ENCODE results near the gene NFIB. TPM values are rescaled to one million over a fixed set of nuclear protein-coding genes. Genes with fewer than 3 reads are reported as not detected.
A peak's percentile ranks its signal among the peaks of the same experiment; 100 is the strongest.

NFIB gene
- total and polyA plus RNA-seq, 2 experiments from 2014 or later, result 15.2 to 27.3 TPM

DNA sequence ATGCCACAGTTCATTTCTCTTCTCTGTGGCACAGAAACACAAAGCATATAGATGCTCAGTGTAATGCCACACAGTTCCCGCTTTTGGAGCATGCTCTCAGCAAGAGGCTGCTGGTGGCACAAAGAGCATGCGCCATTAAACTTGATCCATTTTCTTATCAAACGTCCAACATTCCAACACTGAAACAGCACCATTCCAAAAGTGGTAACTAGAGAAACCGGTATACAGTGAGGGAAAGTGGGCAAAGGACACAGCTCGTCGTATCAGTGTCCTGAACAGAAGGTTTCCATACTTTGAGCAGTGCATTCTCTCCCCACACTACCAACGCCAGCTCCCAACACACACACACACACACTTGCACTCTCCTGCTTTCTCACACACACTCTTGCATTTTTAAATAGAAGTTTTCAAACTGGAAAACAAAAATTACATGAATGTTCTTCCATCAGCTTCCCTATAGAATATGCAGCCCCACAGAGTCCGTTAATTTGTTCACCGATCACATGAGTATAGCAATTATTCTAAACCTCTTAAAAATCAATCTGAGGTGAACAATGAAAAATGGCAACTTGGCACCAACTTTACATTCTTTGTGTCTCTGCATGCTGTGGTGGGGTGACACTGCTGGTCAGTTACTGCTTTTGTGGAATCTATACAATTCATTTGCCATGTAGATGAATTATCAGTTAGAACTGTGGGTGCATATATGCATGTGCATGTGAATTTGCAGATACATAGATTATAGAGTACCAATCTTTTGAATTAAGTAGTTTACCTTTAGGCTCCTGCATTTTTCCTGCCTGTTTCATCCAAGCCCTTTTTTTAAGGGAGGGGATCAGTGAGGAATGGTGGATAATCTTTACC lies 5.7 kb downstream of the NFIB start:
- TF ChIP-seq, protein P1, sequence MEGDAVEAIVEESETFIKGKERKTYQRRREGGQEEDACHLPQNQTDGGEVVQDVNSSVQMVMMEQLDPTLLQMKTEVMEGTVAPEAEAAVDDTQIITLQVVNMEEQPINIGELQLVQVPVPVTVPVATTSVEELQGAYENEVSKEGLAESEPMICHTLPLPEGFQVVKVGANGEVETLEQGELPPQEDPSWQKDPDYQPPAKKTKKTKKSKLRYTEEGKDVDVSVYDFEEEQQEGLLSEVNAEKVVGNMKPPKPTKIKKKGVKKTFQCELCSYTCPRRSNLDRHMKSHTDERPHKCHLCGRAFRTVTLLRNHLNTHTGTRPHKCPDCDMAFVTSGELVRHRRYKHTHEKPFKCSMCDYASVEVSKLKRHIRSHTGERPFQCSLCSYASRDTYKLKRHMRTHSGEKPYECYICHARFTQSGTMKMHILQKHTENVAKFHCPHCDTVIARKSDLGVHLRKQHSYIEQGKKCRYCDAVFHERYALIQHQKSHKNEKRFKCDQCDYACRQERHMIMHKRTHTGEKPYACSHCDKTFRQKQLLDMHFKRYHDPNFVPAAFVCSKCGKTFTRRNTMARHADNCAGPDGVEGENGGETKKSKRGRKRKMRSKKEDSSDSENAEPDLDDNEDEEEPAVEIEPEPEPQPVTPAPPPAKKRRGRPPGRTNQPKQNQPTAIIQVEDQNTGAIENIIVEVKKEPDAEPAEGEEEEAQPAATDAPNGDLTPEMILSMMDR (IDR thresholded peaks at IDR 0.05; ENCODE audit: poor library complexity), result no peak
- no peak for TF ChIP-seq EZH2phosphoT487 (IDR thresholded peaks at IDR 0.05; ENCODE audit: low read depth, severe bottlenecking, unreplicated experiment)
- TF ChIP-seq EZH2 (IDR thresholded peaks at IDR 0.05; ENCODE audit: borderline replicate concordance), result no peak
- DNase-seq (ENCODE audit: low spot score), result no peak
- H3K4me1 ChIP-seq (ENCODE audit: insufficient read depth), result peaks cover 10% of the 10 kb centered on the region
- peaks cover 27% of the 10 kb centered on the region for H4K20me1 ChIP-seq (ENCODE audit: insufficient read depth, poor library complexity, severe bottlenecking)
- no peaks in the 10 kb centered on the region for H3K36me3 ChIP-seq (replicated peaks; ENCODE audit: insufficient read depth, low read depth)
- H3K27ac ChIP-seq, result no peak overlapping the region
- no peaks in the 10 kb centered on the region for H3K9me3 ChIP-seq (ENCODE audit: low read depth)
- peaks cover 99% of the 10 kb centered on the region for H3K79me2 ChIP-seq
- H3K4me2 ChIP-seq, result peak overlapping the region; percentile 92
- no peak overlapping the region for H3K4me3 ChIP-seq
- WGBS (ENCODE audit: low lambda C conversion rate, missing lambda C conversion rate), result 68% methylated on average over 9 of the region's 9 CpGs
- H3K9me2 ChIP-seq (replicated peaks; ENCODE audit: insufficient read depth), result no peaks in the 10 kb centered on the region
- peaks cover 3% of the 10 kb centered on the region for H3K27me3 ChIP-seq
- no peak overlapping the region for H2AFZ ChIP-seq

DNA sequence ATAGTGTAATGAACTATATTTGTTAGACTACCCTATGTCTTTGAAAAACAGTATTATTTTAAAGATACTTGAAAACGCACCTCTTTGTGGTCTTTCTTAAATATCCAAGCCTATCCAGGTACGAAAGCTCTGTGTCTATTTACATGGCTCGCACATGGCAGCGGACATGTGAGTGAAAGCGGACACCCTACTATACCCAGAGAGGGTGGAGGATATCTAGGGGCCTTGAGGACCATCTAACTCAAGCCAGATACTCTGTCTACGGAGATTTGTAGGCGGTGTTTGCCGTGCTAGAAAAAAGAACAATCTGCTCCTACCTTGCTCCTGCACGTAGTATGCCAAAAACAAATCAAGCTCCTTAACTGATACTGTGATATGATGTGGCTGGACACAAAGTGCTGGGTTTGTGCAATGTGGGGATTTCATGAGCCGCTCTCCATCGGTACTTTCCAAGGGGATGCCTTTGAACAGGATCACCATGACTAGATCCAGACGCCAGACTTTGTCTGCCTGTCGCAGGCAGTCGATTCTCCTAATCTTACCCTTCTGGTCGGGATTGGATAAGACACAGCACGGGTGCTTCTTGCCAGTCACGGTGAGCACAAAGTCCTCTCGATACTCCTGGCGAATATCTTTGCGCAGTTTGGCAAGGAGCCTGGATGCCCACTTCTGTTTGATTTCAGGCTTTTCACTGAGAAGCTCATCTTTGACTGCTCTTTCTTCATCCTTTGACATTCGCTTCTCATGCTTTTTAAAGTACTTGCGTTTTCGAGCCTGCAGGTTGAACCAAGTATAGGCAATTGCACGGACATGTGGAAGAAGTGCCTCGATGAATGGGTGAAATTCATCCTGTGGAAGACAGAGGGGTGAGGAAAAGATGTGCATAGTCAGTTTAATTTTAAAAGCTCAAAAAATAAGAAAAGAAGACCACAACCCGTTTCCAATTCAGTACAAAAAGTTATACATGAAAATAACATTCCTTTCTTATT lies 7.0 kb downstream of the NFIB start:
- WGBS (ENCODE audit: low lambda C conversion rate, missing lambda C conversion rate), result 83% methylated on average over 26 of the region's 26 CpGs
- no peaks in the 10 kb centered on the region for H3K9me3 ChIP-seq (ENCODE audit: low read depth)
- no peak overlapping the region for H3K4me3 ChIP-seq
- H3K79me2 ChIP-seq, result peaks cover 100% of the 10 kb centered on the region
- no peak for DNase-seq (ENCODE audit: low spot score)
- peak overlapping the region; percentile 10 for H3K4me2 ChIP-seq
- no peak for TF ChIP-seq EZH2 (IDR thresholded peaks at IDR 0.05; ENCODE audit: borderline replicate concordance)
- no peak for TF ChIP-seq EZH2phosphoT487 (IDR thresholded peaks at IDR 0.05; ENCODE audit: low read depth, severe bottlenecking, unreplicated experiment)
- TF ChIP-seq, protein P1 (IDR thresholded peaks at IDR 0.05; ENCODE audit: poor library complexity), result no peak
- no peaks in the 10 kb centered on the region for H3K36me3 ChIP-seq (replicated peaks; ENCODE audit: insufficient read depth, low read depth)
- peaks cover 16% of the 10 kb centered on the region for H3K4me1 ChIP-seq (ENCODE audit: insufficient read depth)
- no peak overlapping the region for H2AFZ ChIP-seq
- H3K27ac ChIP-seq, result no peak overlapping the region
- H3K9me2 ChIP-seq (replicated peaks; ENCODE audit: insufficient read depth), result no peaks in the 10 kb centered on the region
- H3K27me3 ChIP-seq, result no peaks in the 10 kb centered on the region
- H4K20me1 ChIP-seq (ENCODE audit: insufficient read depth, poor library complexity, severe bottlenecking), result peaks cover 31% of the 10 kb centered on the region

DNA sequence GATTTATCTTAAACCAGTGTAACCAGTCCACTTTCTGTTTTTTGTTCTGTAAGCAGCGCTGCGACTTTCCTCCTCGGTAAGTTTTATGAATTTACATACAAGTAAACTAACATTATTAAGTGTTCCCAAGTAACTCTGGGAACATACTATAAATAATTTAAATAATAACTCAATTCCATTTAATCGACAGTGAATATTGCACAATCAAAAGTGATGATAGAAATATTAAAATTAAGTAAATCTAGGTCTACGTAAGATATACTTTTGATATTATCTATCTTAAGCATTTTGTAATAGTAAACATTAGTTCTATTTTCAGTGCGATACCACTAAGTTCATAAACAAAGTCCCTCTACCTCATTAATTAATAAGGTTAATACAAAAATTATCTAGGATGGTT lies 7.8 kb downstream of the NFIB start:
- H3K4me3 ChIP-seq, result no peak overlapping the region
- no peak overlapping the region for H3K27ac ChIP-seq
- no peak overlapping the region for H2AFZ ChIP-seq
- no peak overlapping the region for H3K4me2 ChIP-seq
- H3K4me1 ChIP-seq (ENCODE audit: insufficient read depth), result peaks cover 24% of the 10 kb centered on the region
- DNase-seq (ENCODE audit: low spot score), result no peak
- H3K36me3 ChIP-seq (replicated peaks; ENCODE audit: insufficient read depth, low read depth), result no peaks in the 10 kb centered on the region
- no peaks in the 10 kb centered on the region for H3K9me2 ChIP-seq (replicated peaks; ENCODE audit: insufficient read depth)
- no peaks in the 10 kb centered on the region for H3K27me3 ChIP-seq
- no peaks in the 10 kb centered on the region for H3K9me3 ChIP-seq (ENCODE audit: low read depth)
- H4K20me1 ChIP-seq (ENCODE audit: insufficient read depth, poor library complexity, severe bottlenecking), result peaks cover 37% of the 10 kb centered on the region
- TF ChIP-seq, protein P1 (IDR thresholded peaks at IDR 0.05; ENCODE audit: poor library complexity), result no peak
- TF ChIP-seq EZH2phosphoT487 (IDR thresholded peaks at IDR 0.05; ENCODE audit: low read depth, severe bottlenecking, unreplicated experiment) (no peak), EZH2 (IDR thresholded peaks at IDR 0.05; ENCODE audit: borderline replicate concordance) (no peak)
- peaks cover 100% of the 10 kb centered on the region for H3K79me2 ChIP-seq
- 94% methylated on average over 6 of the region's 6 CpGs for WGBS (ENCODE audit: low lambda C conversion rate, missing lambda C conversion rate)

Data from hepatocyte (in vitro differentiated cells).